ENCODE results near the gene SNRNP48. TPM values are rescaled to one million over a fixed set of nuclear protein-coding genes. Genes with fewer than 3 reads are reported as not detected.

SNRNP48 gene
- polyA plus RNA-seq, 3 donors = 18.2 to 24.8 (median 23.7) TPM

Other genes starting within 250 kb of the SNRNP48 start
- gene CAGE1, start 200.5 kb upstream of the SNRNP48 start, polyA plus RNA-seq (ENCODE audit: insufficient read length in 3 of 3) = under 1 TPM in 1 of 3 donors, not detected in 2; 0.08 TPM
- 10 to 100 TPM; 27.4 to 37.0 (median 28.5) TPM for gene RIOK1, start 200.4 kb upstream of the SNRNP48 start, polyA plus RNA-seq (ENCODE audit: insufficient read length in 3 of 3)
- gene DSP, start 48.5 kb upstream of the SNRNP48 start, polyA plus RNA-seq (ENCODE audit: insufficient read length in 3 of 3) = 10 to 100 TPM; 85.6 to 99.5 (median 90.2) TPM
- 1 to 10 TPM; 6.8 to 8.4 (median 7.4) TPM for gene BMP6, start 135.9 kb downstream of the SNRNP48 start, polyA plus RNA-seq (ENCODE audit: insufficient read length in 3 of 3)

All from renal cortex interstitium (tissue), 3 donors.